ENCODE measurements around the gene TBL3. TPM values are rescaled to one million over a fixed set of nuclear protein-coding genes. Genes with fewer than 3 reads are reported as not detected.

The TBL3 gene
- total and polyA plus RNA-seq, 9 of the 15 experiments (the other 6 are each of a cell fraction or from before 2014, with no cell fraction given): 0.97 to 117 (median 24.5) TPM

GRCh38 chr16:1958715-1959268 lies 13.1 kb upstream of the TBL3 start (continued):
- TF ChIP-seq RREB1 (CRISPR knock-in tag; IDR thresholded peaks at IDR 0.05) (no peak), KDM1A (IDR thresholded peaks at IDR 0.05) (peak; percentile 42 to 62; a peak in 2 of 4 replicates), MNT (conservative IDR thresholded peaks at IDR 0.05) (no peak), ZNF551 (CRISPR knock-in tag; IDR thresholded peaks at IDR 0.05) (no peak)
